MM.1S (cell line): ENCODE measurements around the gene ATP11B.

Experiments used
- DNase-seq: peaks from one replicate; pipeline ENCODE4 v3.0.0-alpha.2; 2015
- H2AFZ ChIP-seq: fragments of 300-600 bp; sonication (generic); 2 replicates; pipeline ENCODE4 v1.6.0; 2016; ENCODE audit warnings: antibody characterized with exemption, low read length
- H3F3A ChIP-seq: fragments of 300-600 bp; sonication (generic); 2 replicates; pipeline ENCODE4 v1.6.1; 2016; ENCODE audit warnings: mild to moderate bottlenecking, antibody characterized with exemption, low read length, moderate library complexity, mixed read lengths; ENCODE audit not compliant: insufficient read depth
- H3K27ac ChIP-seq: fragments of 300-600 bp; sonication (generic); 2 replicates; pipeline ENCODE4 v1.5.1; 2016; ENCODE audit warnings: mild to moderate bottlenecking, low read length
- H3K27me3 ChIP-seq: fragments of 300-600 bp; sonication (generic); replicated peaks from 2 replicates; pipeline ENCODE4 v1.6.0; 2016; ENCODE audit warnings: low read length; ENCODE audit not compliant: insufficient read depth
- H3K36me3 ChIP-seq: fragments of 300-600 bp; sonication (generic); replicated peaks from 2 replicates; pipeline ENCODE4 v1.6.1; 2016; ENCODE audit warnings: mild to moderate bottlenecking, low read length, mixed read lengths; ENCODE audit not compliant: insufficient read depth
- H3K4me1 ChIP-seq: fragments of 300-600 bp; sonication (generic); 2 replicates; pipeline ENCODE4 v1.6.1; 2016; ENCODE audit warnings: low read length, mixed read lengths
- H3K4me2 ChIP-seq: fragments of 300-600 bp; sonication (generic); 2 replicates; pipeline ENCODE4 v1.6.0; 2016; ENCODE audit warnings: low read depth, low read length
- H3K4me3 ChIP-seq: fragments of 300-600 bp; sonication (generic); 2 replicates; pipeline ENCODE4 v1.5.1; 2016; ENCODE audit warnings: low read length, mixed read lengths
- H3K79me2 ChIP-seq: fragments of 300-600 bp; sonication (generic); 2 replicates; pipeline ENCODE4 v1.6.1; 2016; ENCODE audit warnings: mixed run types, low read length, mixed read lengths
- H3K9ac ChIP-seq: fragments of 300-600 bp; sonication (generic); 2 replicates; pipeline ENCODE4 v1.6.1; 2016; ENCODE audit warnings: low read length, mixed read lengths
- H3K9me2 ChIP-seq: fragments of 300-600 bp; sonication (generic); replicated peaks from 2 replicates; pipeline ENCODE4 v1.6.1; 2016; ENCODE audit warnings: mild to moderate bottlenecking, low read length, mixed read lengths; ENCODE audit not compliant: insufficient read depth
- H3K9me3 ChIP-seq: fragments of 300-600 bp; sonication (generic); replicated peaks from 2 replicates; pipeline ENCODE4 v1.6.1; 2016; ENCODE audit warnings: mild to moderate bottlenecking, low read length, mixed read lengths; ENCODE audit not compliant: insufficient read depth
- H4K20me1 ChIP-seq: fragments of 300-600 bp; sonication (generic); 2 replicates; pipeline ENCODE4 v1.6.1; 2016; ENCODE audit warnings: mild to moderate bottlenecking, low read length, moderate library complexity, mixed read lengths; ENCODE audit not compliant: insufficient read depth
- EZH2 ChIP-seq: fragments of 300-600 bp; sonication (generic); optimal IDR thresholded peaks from 2 replicates; pipeline ENCODE3; 2017; ENCODE audit warnings: low read depth, mild to moderate bottlenecking, antibody characterized with exemption, low read length, mixed read lengths
- EZH2phosphoT487 ChIP-seq: fragments of 300-600 bp; sonication (generic); IDR thresholded peaks from 2 replicates; pipeline ENCODE4 v1.6.1; 2018; ENCODE audit warnings: antibody characterized with exemption, low read length
- TF ChIP-seq, protein P1 (sequence below): fragments of 300-600 bp; sonication (generic); IDR thresholded peaks from 2 replicates; pipeline ENCODE4 v1.5.1; 2016; ENCODE audit warnings: antibody characterized with exemption, low read length, mixed read lengths

Gene ATP11B

DNA sequence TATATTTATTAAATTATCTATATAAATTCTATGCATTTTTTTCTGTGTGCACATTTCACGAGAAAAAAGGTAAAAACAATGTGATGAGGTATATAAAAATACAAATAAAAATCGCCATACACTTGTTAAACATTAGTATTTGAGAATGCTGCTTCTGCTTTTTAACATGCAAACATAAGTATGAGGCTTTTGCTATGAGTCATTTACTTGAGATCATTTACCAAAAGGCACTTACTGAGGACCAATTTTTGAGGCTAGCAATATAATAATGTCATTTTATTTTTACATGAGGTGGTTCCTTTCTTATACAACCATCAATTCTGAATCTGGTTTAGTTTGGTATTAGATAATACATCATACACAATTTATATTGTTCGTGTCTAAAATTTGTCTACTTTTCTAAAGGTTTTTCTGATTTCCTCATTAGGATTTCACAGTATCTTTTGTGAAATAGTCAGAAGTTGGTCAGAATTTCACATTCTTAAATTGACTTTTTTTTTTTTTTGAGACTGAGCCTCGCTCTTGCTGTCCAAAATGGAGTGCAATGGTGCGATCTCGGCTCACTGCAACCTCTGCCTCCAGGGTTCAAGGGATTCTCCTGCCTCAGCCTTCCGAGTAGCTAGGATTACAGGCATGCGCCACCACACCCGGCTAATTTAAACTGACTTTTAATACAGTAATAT is 161.4 kb downstream of the ATP11B start:
- no peak for TF ChIP-seq EZH2
- TF ChIP-seq, protein P1, sequence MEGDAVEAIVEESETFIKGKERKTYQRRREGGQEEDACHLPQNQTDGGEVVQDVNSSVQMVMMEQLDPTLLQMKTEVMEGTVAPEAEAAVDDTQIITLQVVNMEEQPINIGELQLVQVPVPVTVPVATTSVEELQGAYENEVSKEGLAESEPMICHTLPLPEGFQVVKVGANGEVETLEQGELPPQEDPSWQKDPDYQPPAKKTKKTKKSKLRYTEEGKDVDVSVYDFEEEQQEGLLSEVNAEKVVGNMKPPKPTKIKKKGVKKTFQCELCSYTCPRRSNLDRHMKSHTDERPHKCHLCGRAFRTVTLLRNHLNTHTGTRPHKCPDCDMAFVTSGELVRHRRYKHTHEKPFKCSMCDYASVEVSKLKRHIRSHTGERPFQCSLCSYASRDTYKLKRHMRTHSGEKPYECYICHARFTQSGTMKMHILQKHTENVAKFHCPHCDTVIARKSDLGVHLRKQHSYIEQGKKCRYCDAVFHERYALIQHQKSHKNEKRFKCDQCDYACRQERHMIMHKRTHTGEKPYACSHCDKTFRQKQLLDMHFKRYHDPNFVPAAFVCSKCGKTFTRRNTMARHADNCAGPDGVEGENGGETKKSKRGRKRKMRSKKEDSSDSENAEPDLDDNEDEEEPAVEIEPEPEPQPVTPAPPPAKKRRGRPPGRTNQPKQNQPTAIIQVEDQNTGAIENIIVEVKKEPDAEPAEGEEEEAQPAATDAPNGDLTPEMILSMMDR = no peak
- TF ChIP-seq EZH2phosphoT487 = no peak
- Histone ChIP-seq H3K79me2 (no peaks in the 10 kb centered on the region), H2AFZ (no peak overlapping the region), H3K27ac (no peak overlapping the region), H3K9ac (no peak overlapping the region), H3K9me2 (no peaks in the 10 kb centered on the region), H3K9me3 (no peaks in the 10 kb centered on the region), H3F3A (no peaks in the 10 kb centered on the region), H4K20me1 (no peaks in the 10 kb centered on the region), H3K27me3 (no peaks in the 10 kb centered on the region), H3K36me3 (peaks cover 3% of the 10 kb centered on the region; the same call in 1 of the 2 replicates), H3K4me2 (no peak overlapping the region), H3K4me3 (no peak overlapping the region), H3K4me1 (no peaks in the 10 kb centered on the region)
- no peak for DNase-seq

DNA sequence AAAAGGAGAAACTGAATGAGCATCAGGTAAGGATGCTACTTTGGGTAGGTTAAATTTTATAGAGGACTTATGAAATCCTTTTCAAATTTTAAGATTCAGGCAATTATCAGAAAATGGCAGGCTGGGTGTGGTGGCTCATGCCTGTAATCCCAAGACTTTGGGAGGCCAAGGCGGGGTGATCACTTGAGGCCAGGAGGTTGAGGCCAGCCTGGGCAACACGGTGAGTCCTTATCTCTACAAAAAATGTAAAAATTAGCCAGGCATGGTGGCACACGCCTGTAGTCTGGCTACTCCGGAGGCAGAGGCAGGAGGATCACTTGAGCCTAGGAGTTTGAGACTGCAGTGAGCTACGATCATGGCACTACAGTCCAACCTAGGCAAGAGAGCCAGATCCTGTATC is 163.9 kb downstream of the ATP11B start:
- no peak overlapping the region for H3K27ac ChIP-seq
- H3K27me3 ChIP-seq = no peaks in the 10 kb centered on the region
- no peak overlapping the region for H3K4me2 ChIP-seq
- no peak for DNase-seq
- H4K20me1 ChIP-seq = no peaks in the 10 kb centered on the region
- no peaks in the 10 kb centered on the region for H3F3A ChIP-seq
- TF ChIP-seq, protein P1 = no peak
- TF ChIP-seq EZH2 (no peak), EZH2phosphoT487 (no peak)
- no peak overlapping the region for H3K4me3 ChIP-seq
- H3K79me2 ChIP-seq = no peaks in the 10 kb centered on the region
- H3K4me1 ChIP-seq = no peaks in the 10 kb centered on the region
- no peak overlapping the region for H2AFZ ChIP-seq
- H3K36me3 ChIP-seq = peaks cover 3% of the 10 kb centered on the region; the same call in 1 of the 2 replicates
- H3K9me3 ChIP-seq = no peaks in the 10 kb centered on the region
- no peaks in the 10 kb centered on the region for H3K9me2 ChIP-seq
- H3K9ac ChIP-seq = no peak overlapping the region

DNA sequence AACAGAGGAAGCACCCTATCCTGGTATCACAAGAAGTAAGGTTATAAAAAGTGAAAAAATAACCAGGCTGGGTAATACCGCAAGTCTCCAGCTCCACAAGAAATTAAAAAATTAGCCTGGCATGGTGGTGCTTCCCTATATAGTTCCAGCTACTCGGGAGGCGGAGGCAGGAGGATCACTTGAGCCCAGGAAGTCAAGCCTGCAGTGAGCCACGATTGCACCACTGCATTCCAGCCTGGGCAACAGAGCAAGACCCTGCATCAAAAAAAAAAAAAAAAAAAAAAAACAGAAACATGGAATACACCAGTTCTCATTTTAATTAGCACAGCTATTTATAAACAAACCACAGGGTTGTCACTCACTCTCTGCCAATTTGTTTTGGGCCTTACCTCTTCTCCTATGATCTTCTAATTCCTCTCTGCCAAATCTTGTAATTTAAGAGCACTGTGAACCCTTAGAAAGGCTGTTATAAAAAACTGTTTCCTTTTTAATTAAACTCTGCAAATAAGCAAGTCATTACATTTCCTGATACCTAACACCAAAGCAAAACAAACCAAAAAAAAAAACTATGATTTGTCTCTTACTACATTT is 164.5 kb downstream of the ATP11B start:
- Histone ChIP-seq H3K27ac (no peak overlapping the region), H3K9me2 (no peaks in the 10 kb centered on the region), H3K4me1 (no peaks in the 10 kb centered on the region), H3F3A (no peaks in the 10 kb centered on the region), H3K79me2 (no peaks in the 10 kb centered on the region), H3K4me3 (no peak overlapping the region), H3K9ac (no peak overlapping the region), H3K27me3 (no peaks in the 10 kb centered on the region), H3K9me3 (no peaks in the 10 kb centered on the region), H3K4me2 (no peak overlapping the region), H2AFZ (no peak overlapping the region), H4K20me1 (no peaks in the 10 kb centered on the region), H3K36me3 (peaks cover 3% of the 10 kb centered on the region; the same call in 1 of the 2 replicates)
- no peak for DNase-seq
- TF ChIP-seq EZH2phosphoT487 (no peak), EZH2 (no peak)
- TF ChIP-seq, protein P1 = no peak
